ENCODE data around the gene MED9.

GRCh38 chr17:17446666-17447155 is 30.1 kb upstream of the MED9 start:
- TF ChIP-seq, protein P1, sequence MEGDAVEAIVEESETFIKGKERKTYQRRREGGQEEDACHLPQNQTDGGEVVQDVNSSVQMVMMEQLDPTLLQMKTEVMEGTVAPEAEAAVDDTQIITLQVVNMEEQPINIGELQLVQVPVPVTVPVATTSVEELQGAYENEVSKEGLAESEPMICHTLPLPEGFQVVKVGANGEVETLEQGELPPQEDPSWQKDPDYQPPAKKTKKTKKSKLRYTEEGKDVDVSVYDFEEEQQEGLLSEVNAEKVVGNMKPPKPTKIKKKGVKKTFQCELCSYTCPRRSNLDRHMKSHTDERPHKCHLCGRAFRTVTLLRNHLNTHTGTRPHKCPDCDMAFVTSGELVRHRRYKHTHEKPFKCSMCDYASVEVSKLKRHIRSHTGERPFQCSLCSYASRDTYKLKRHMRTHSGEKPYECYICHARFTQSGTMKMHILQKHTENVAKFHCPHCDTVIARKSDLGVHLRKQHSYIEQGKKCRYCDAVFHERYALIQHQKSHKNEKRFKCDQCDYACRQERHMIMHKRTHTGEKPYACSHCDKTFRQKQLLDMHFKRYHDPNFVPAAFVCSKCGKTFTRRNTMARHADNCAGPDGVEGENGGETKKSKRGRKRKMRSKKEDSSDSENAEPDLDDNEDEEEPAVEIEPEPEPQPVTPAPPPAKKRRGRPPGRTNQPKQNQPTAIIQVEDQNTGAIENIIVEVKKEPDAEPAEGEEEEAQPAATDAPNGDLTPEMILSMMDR (IDR thresholded peaks at IDR 0.05; ENCODE audit: borderline replicate concordance, extremely low read depth, low read length, poor library complexity, severe bottlenecking): no peak
- no peak for TF ChIP-seq EZH2 (IDR thresholded peaks at IDR 0.05; ENCODE audit: borderline replicate concordance, low read depth, low read length, severe bottlenecking)
